Measurements from ENCODE around the gene NLRC3. TPM values are rescaled to one million over a fixed set of nuclear protein-coding genes. Genes with fewer than 3 reads are reported as not detected.
"Not testable (repeated sequence)": the region's sequence is repeated elsewhere in the genome, so short reads cannot be mapped to it uniquely, and the experiment has no call there.

Gene NLRC3
- total RNA-seq, 4 donors from 2014 or later = 0.65 to 4.1 (median 1.1) TPM

DNA sequence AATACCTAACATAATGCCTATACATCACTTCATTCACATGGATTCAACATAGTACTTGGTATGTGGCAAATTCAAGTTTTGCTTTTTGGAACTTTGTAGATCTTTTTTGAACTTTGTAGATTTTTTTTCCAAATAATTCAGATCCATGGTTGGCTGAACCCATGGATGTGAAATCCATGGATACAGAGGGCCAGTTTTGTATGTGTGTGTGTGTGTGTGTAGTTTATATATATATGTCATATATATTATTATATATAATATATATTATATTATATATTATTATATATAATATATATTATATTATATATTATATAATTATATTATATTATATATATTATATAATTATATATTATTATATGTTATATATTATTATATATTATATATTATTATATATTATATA lies 48.0 kb downstream of the NLRC3 start:
- DNase-seq (ENCODE audit: low spot score) (no peak), ATAC-seq (ENCODE audit: low FRiP score) (no peak)
- no peak for TF ChIP-seq CTCF (IDR thresholded peaks at IDR 0.05)

- DNase-seq (ENCODE audit: low spot score) = no peak
- ATAC-seq (ENCODE audit: low FRiP score) = no peak
- no peak for TF ChIP-seq CTCF (IDR thresholded peaks at IDR 0.05)
These were observed 48.8 kb downstream of the NLRC3 start for GRCh38 chr16:3528406-3528805.

DNA sequence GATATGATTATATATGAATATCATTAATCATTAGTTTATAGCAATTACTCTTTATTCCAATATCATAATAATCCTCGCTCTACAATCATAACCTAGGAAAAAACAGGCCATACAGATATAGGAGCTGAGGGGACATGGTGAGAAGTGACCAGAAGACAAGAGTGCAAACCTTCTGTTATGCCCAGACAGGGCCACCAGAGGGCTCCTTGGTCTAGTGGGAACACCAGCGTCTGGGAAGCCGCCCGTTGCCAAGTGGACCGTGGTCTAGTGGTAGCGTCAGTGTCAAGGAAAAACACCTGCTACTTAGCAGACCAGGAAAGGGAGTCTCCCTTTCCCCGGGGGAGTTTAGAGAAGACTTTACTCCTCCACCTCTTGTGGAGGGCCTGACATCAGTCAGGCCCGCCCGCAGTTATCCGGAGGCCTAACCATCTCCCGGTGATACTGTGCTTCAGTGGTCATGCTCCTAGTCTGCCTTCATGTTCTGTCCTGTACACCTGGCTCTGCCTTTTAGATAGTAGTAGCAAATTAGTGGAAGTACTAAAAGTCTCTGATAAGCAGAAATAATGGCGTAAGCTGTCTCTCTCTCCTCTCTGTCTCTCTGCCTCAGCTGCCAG lies 49.9 kb downstream of the NLRC3 start:
- peak; percentile 78 for DNase-seq (ENCODE audit: low spot score)
- ATAC-seq (ENCODE audit: low FRiP score) = not testable (repeated sequence)

DNA sequence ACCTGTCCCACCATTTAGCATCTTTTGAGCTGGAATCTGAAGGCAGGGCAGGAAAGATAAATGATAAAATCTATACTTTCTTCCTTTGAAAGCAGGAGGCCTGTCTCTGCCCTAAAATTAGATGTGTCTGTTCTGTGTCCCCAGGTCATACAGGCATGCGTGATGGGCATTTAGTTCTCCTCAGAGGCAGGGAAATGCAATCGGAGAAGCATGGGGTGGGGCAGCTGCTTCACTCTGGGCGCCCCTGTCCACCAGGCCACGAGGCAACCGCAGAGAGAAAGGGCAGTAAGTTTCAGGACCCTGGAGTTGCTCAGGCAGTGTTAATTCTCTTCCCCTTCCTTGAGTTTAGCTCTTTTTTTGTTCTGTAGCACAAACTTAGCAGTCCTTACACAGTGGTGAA lies 51.3 kb downstream of the NLRC3 start:
- TF ChIP-seq CTCF (IDR thresholded peaks at IDR 0.05) = no peak
- no peak for DNase-seq (ENCODE audit: low spot score)
- no peak for ATAC-seq (ENCODE audit: low FRiP score)

DNA sequence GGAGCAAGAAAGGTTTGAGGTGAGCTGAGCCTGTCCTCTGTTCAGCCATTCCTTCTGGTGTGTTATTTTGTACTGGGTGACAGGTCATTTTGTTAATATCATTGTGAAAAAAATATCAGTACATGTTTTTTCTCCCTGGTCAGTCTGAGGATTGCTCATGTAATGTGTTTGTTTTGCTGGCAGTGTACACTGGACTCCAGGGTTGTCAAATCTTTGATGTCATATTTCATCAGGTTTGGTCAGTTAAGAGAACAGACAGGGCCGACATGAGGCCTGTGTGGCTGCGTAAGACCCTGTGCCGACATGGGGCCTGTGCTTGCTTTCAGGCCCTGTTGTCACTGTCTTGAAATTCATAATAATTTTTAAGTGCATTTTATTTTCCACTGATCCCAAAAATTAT lies 53.9 kb downstream of the NLRC3 start:
- TF ChIP-seq CTCF (IDR thresholded peaks at IDR 0.05) = no peak
- ATAC-seq (ENCODE audit: low FRiP score) = no peak
- DNase-seq (ENCODE audit: low spot score) = no peak

DNA sequence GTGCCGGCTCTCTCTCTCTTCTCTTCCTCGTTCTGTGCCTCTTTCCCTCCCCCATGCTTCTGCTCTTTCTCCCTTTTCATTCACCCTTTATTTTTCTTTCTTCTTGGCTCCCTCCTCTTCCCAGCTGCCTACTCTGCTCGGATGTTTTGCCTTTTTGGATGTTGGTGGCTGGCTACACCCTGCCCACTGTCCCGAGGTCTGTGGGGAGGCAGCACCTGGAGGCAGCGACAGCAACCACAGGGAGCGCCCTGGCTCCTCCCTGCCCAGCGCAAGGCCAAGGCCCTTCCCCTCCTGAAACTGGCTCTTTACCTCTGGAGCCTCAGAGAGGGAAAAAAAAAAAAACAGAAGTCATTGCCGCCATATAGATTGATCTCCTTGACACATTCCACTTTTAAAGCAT lies 56.4 kb downstream of the NLRC3 start:
- DNase-seq (ENCODE audit: low spot score) = no peak
- TF ChIP-seq CTCF (IDR thresholded peaks at IDR 0.05) = no peak
- peak; percentile 57 for ATAC-seq (ENCODE audit: low FRiP score)

- DNase-seq (ENCODE audit: low spot score) (no peak), ATAC-seq (ENCODE audit: low FRiP score) (no peak)
- TF ChIP-seq CTCF (IDR thresholded peaks at IDR 0.05) = no peak
These were observed 56.8 kb downstream of the NLRC3 start for GRCh38 chr16:3520413-3520812.

DNA sequence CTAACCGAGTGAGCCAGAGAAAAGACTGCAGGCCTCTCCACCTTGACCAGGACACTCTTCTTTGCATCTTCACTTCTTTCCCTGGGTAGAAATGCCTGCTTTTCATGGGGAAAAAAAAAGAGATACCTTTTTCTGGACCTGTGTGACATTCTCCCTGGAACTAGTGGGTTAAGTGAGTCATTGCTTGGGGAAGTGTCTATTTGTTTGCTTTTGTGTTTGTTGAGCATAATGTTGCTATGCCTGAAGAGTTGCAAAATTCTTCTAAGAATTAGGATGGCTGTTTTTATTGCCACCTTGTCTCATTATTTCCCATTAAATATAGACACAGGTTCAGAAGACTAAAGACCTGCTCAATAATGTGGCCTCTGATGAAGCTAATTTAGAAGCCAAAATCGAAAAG lies 57.6 kb downstream of the NLRC3 start:
- DNase-seq (ENCODE audit: low spot score) (no peak), ATAC-seq (ENCODE audit: low FRiP score) (no peak)
- TF ChIP-seq CTCF (IDR thresholded peaks at IDR 0.05) = no peak
